HG03457 (cell line): ENCODE measurements around the gene EML3.
"Not testable (repeated sequence)": the region's sequence is repeated elsewhere in the genome, so short reads cannot be mapped to it uniquely, and the experiment has no call there.

ENCODE experiments used
- ATAC-seq: cut with Tn5 transposase; IDR thresholded peaks from one replicate; pipeline ENCODE4 v1.9.1; 2021; ENCODE audit warnings: moderate number of reproducible peaks; ENCODE audit not compliant: unreplicated experiment

EML3 gene

GRCh38 chr11:62612366-62613290 is at the start of gene EML3, which contains the start of gene ROM1:
Gene EML3 (minus strand): TSS chr11:62612775. CDS start chr11:62612457, 318 bp downstream.
Gene ROM1 (plus strand): TSS chr11:62613257. CDS start chr11:62613282, 25 bp downstream.
- peak; percentile 45 for ATAC-seq

GRCh38 chr11:62656796-62657429 is 44.3 kb upstream of the EML3 start:
- ATAC-seq = no peak

- ATAC-seq = no peak
Measured at GRCh38 chr11:62654297-62654696, 41.7 kb upstream of the EML3 start.

GRCh38 chr11:62652161-62653006 is 39.8 kb upstream of the EML3 start:
- no peak for ATAC-seq

GRCh38 chr11:62650283-62650682 is 37.7 kb upstream of the EML3 start:
- ATAC-seq = not testable (repeated sequence)

GRCh38 chr11:62649486-62649885 is 36.9 kb upstream of the EML3 start:
- no peak for ATAC-seq

- ATAC-seq = no peak
Measured at GRCh38 chr11:62648967-62649364, 36.4 kb upstream of the EML3 start.

- no peak for ATAC-seq
Measured at GRCh38 chr11:62648185-62648966, 35.8 kb upstream of the EML3 start.

GRCh38 chr11:62647609-62648005 is 35.0 kb upstream of the EML3 start:
- ATAC-seq = no peak

GRCh38 chr11:62646825-62647608 is 34.4 kb upstream of the EML3 start:
- ATAC-seq = no peak

GRCh38 chr11:62645946-62646824 is 33.6 kb upstream of the EML3 start, which contains the start of gene GANAB:
Gene GANAB (minus strand): TSS chr11:62646613. CDS start chr11:62646599, 14 bp downstream.
- peak; percentile 69 for ATAC-seq

- no peak for ATAC-seq
Measured at GRCh38 chr11:62645671-62645945, 33.0 kb upstream of the EML3 start.

- no peak for ATAC-seq
Measured at GRCh38 chr11:62644220-62644619, 31.6 kb upstream of the EML3 start.

- ATAC-seq = no peak
Measured at GRCh38 chr11:62632492-62632891, 19.9 kb upstream of the EML3 start.

GRCh38 chr11:62627713-62628112 is 15.1 kb upstream of the EML3 start:
- no peak for ATAC-seq

GRCh38 chr11:62622476-62623089 is 10.0 kb upstream of the EML3 start:
- ATAC-seq = no peak

GRCh38 chr11:62621567-62622470 is 9.2 kb upstream of the EML3 start, which contains the start of gene B3GAT3:
Gene B3GAT3 (minus strand): TSS chr11:62621986. CDS start chr11:62621947, 39 bp downstream.
- peak; percentile 79 for ATAC-seq
